Measurements from ENCODE around the gene SNX21.

- TF ChIP-seq, protein P1, sequence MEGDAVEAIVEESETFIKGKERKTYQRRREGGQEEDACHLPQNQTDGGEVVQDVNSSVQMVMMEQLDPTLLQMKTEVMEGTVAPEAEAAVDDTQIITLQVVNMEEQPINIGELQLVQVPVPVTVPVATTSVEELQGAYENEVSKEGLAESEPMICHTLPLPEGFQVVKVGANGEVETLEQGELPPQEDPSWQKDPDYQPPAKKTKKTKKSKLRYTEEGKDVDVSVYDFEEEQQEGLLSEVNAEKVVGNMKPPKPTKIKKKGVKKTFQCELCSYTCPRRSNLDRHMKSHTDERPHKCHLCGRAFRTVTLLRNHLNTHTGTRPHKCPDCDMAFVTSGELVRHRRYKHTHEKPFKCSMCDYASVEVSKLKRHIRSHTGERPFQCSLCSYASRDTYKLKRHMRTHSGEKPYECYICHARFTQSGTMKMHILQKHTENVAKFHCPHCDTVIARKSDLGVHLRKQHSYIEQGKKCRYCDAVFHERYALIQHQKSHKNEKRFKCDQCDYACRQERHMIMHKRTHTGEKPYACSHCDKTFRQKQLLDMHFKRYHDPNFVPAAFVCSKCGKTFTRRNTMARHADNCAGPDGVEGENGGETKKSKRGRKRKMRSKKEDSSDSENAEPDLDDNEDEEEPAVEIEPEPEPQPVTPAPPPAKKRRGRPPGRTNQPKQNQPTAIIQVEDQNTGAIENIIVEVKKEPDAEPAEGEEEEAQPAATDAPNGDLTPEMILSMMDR (IDR thresholded peaks at IDR 0.05), result no peak
- no peak for TF ChIP-seq POLR2A (IDR thresholded peaks at IDR 0.05)
These were observed 20.6 kb upstream of the SNX21 start for GRCh38 chr20:45813006-45813340.
